Measurements from ENCODE around the gene FOXD3. TPM values are rescaled to one million over a fixed set of nuclear protein-coding genes. Genes with fewer than 3 reads are reported as not detected.

The FOXD3 gene
- total RNA-seq, 2 experiments from 2014 or later: not detected

DNA sequence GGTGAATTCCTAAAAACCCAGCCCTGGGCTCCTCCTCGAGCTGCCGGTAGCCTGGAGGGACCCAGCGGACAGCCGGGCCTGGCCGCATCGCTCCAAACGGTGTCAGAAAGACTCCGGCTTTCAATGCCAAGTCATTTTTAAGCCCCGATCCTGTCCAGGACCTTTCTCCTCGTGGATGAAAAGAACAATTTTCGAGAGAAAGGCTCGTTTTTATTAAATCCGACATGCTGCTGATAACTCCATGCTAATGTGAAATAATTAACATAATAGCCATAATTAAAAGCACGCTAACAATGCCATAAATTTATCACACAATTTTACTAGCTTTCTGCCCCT, 4.6 kb upstream of the FOXD3 start:
- no peak overlapping the region for H3K27ac Mint-ChIP-seq

DNA sequence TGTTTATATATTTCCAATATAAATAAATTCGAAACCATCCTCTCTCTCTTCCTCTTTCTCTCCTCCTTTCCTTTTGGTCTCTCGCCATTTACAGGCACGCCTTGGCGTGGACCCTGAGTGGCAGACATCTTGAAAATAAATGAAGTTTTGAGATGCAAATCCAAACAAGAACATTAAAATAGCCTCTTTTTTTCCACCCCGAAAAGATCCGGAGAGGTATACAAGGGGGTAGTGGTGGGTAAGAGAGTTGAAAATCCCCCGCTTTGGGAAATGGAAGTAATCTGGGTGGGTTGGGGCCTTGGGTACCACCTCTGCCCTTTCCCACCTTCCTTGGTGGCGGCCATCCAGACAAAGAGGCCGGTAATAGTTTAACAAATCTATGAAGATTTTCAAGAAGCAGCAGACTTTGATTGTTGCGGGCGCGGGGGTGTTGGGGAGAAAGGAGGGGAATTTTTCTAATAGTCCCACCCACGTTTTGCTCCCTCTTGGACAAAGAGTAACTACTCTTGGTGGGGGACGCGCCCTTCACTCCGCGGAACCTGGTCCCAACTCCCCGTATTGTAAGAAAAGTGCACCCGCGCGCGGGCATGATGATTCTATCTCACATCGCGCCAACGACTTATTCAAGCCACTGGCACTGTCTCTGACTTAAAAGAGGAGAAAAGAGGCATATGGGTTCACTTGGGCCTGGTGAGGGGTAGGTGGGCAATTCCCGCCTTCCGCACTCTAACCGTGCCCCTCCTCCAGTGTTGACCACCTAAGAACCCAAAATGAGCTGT, 4.0 kb upstream of the FOXD3 start:
- H3K27me3 Mint-ChIP-seq: peaks cover 84% of the 10 kb centered on the region
- peak overlapping the region; percentile 45 for H3K4me3 Mint-ChIP-seq
- no peak for DNase-seq
- H3K27ac Mint-ChIP-seq: no peak overlapping the region
- peaks cover 30% of the 10 kb centered on the region for H3K4me1 Mint-ChIP-seq
- peaks cover 16% of the 10 kb centered on the region for H3K36me3 Mint-ChIP-seq
- peaks cover 13% of the 10 kb centered on the region for H3K9me3 Mint-ChIP-seq

More for the DNA sequence above, 4.6 kb upstream of the FOXD3 start:
- H3K27me3 Mint-ChIP-seq: peaks cover 82% of the 10 kb centered on the region
- peaks cover 13% of the 10 kb centered on the region for H3K9me3 Mint-ChIP-seq
- H3K4me3 Mint-ChIP-seq: peak overlapping the region; percentile 69
- DNase-seq: no peak
- H3K4me1 Mint-ChIP-seq: peaks cover 30% of the 10 kb centered on the region
- H3K36me3 Mint-ChIP-seq: peaks cover 16% of the 10 kb centered on the region

GRCh38 chr1:63319046-63320021, 3.0 kb upstream of the FOXD3 start:
- Mint-ChIP-seq H3K36me3 (peaks cover 16% of the 10 kb centered on the region), H3K9me3 (peaks cover 13% of the 10 kb centered on the region), H3K4me3 (no peak overlapping the region), H3K27me3 (peaks cover 79% of the 10 kb centered on the region), H3K4me1 (peaks cover 32% of the 10 kb centered on the region), H3K27ac (peak overlapping the region; percentile 22)
- DNase-seq: no peak

DNA sequence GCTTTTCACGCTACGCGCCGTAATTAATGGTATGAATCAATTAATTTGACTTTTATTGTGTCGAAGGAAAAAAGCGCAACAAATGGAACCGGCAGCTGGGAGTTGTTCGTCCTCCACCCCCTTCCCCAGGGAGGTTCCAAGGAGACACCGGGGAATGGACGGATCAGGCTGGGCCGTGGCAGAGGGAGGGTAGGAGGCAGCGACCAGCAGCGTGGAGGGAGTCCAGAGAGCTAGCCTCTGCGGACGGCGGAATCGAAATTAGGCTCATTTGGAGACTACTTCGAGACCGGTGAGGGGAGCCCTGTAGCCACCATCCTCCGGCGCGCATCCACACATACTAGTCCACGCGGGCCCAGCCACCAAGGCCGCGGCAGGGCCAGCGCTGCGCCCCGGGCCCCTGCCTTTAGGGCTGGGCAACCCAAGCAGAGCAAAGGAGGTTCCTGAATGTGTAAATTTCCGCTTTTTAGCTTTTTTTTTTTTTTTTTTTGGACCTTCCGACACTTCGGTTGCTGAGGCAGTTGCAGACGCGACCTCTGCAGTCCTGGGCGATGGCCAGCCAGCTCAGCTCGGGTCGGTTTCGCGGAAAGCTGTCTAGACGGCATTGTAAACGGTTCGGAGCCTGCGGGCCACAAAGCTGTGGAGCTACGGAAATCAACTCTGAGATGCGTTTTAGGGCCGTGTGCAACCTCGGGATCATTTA, 2.2 kb upstream of the FOXD3 start:
- peaks cover 33% of the 10 kb centered on the region for H3K4me1 Mint-ChIP-seq
- peaks cover 16% of the 10 kb centered on the region for H3K36me3 Mint-ChIP-seq
- H3K27me3 Mint-ChIP-seq: peaks cover 79% of the 10 kb centered on the region
- H3K27ac Mint-ChIP-seq: peak overlapping the region; percentile 52
- H3K9me3 Mint-ChIP-seq: peaks cover 14% of the 10 kb centered on the region
- H3K4me3 Mint-ChIP-seq: peak overlapping the region; percentile 30
- no peak for DNase-seq

GRCh38 chr1:63321066-63321784, 1.1 kb upstream of the FOXD3 start:
- no peak overlapping the region for H3K27ac Mint-ChIP-seq
- peaks cover 35% of the 10 kb centered on the region for H3K4me1 Mint-ChIP-seq
- H3K9me3 Mint-ChIP-seq: peaks cover 14% of the 10 kb centered on the region
- DNase-seq: no peak
- peaks cover 79% of the 10 kb centered on the region for H3K27me3 Mint-ChIP-seq
- H3K36me3 Mint-ChIP-seq: peaks cover 16% of the 10 kb centered on the region
- H3K4me3 Mint-ChIP-seq: peak overlapping the region; percentile 54

DNA sequence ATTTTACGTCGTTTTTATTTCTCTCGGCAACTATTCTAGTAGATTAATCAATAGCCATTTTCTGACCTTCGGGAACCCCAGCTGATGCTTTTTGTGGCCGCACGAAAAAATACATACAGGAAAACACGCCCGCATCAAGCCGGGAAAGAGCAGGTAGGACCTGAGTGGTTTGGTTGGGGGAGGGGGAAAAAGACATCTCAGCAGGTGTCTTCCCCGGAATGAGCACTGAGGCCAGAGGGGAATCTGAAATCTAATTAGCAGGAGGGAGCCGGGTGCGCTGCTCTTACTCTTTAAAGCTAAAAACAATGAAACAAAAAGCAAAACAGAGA, 618 bp upstream of the FOXD3 start:
- no peak overlapping the region for H3K27ac Mint-ChIP-seq
- peaks cover 40% of the 10 kb centered on the region for H3K4me1 Mint-ChIP-seq
- peaks cover 14% of the 10 kb centered on the region for H3K9me3 Mint-ChIP-seq
- no peak for DNase-seq
- H3K27me3 Mint-ChIP-seq: peaks cover 80% of the 10 kb centered on the region
- H3K36me3 Mint-ChIP-seq: peaks cover 16% of the 10 kb centered on the region
- peak overlapping the region; percentile 54 for H3K4me3 Mint-ChIP-seq

DNA sequence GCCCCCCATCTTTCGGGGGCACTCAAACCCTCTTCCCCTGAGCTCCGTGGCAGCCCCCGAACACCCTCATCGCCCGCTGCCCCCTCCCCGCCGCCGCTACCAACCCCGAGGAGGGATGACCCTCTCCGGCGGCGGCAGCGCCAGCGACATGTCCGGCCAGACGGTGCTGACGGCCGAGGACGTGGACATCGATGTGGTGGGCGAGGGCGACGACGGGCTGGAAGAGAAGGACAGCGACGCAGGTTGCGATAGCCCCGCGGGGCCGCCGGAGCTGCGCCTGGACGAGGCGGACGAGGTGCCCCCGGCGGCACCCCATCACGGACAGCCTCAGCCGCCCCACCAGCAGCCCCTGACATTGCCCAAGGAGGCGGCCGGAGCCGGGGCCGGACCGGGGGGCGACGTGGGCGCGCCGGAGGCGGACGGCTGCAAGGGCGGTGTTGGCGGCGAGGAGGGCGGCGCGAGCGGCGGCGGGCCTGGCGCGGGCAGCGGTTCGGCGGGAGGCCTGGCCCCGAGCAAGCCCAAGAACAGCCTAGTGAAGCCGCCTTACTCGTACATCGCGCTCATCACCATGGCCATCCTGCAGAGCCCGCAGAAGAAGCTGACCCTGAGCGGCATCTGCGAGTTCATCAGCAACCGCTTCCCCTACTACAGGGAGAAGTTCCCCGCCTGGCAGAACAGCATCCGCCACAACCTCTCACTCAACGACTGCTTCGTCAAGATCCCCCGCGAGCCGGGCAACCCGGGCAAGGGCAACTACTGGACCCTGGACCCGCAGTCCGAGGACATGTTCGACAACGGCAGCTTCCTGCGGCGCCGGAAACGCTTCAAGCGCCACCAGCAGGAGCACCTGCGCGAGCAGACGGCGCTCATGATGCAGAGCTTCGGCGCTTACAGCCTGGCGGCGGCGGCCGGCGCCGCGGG, 837 bp downstream of the FOXD3 start:
- Mint-ChIP-seq H3K9me3 (peaks cover 13% of the 10 kb centered on the region), H3K4me1 (peaks cover 46% of the 10 kb centered on the region), H3K4me3 (peak overlapping the region; percentile 71), H3K27ac (no peak overlapping the region), H3K36me3 (peaks cover 20% of the 10 kb centered on the region), H3K27me3 (peaks cover 87% of the 10 kb centered on the region)
- no peak for DNase-seq

DNA sequence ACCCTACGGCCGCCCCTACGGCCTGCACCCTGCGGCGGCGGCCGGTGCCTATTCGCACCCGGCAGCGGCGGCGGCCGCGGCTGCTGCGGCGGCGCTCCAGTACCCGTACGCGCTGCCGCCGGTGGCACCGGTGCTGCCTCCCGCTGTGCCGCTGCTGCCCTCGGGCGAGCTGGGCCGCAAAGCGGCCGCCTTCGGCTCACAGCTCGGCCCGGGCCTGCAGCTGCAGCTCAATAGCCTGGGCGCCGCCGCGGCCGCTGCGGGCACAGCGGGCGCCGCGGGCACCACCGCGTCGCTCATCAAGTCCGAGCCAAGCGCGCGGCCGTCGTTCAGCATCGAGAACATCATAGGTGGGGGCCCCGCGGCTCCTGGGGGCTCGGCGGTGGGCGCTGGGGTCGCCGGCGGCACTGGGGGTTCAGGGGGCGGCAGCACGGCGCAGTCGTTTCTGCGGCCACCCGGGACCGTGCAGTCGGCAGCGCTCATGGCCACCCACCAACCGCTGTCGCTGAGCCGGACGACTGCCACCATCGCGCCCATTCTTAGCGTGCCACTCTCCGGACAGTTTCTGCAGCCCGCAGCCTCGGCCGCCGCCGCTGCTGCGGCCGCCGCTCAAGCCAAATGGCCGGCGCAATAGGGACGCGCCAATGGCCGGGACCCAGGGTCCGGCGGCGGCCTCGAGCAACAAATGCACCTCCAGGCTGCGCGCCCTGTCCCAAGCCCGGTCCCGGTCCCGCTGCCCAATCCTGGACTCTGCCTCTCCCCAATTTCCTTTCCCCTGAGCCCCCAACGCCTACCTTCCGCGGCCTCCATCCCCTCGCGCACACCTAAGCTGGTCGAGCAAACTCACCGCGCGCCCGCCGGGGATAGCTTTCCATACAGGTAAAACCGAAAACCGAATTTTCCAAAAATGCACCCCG, 1.8 kb downstream of the FOXD3 start:
- Mint-ChIP-seq H3K4me1 (peaks cover 39% of the 10 kb centered on the region), H3K4me3 (peak overlapping the region; percentile 55), H3K27ac (peak overlapping the region; percentile 79)

GRCh38 chr1:63324779-63325119, 2.4 kb downstream of the FOXD3 start:
- peaks cover 17% of the 10 kb centered on the region for H3K36me3 Mint-ChIP-seq
- peaks cover 87% of the 10 kb centered on the region for H3K27me3 Mint-ChIP-seq
- peaks cover 41% of the 10 kb centered on the region for H3K4me1 Mint-ChIP-seq
- H3K27ac Mint-ChIP-seq: peak overlapping the region; percentile 79
- no peak overlapping the region for H3K4me3 Mint-ChIP-seq
- no peak for DNase-seq
- H3K9me3 Mint-ChIP-seq: peaks cover 3% of the 10 kb centered on the region

More for the DNA sequence above, 1.8 kb downstream of the FOXD3 start:
- Mint-ChIP-seq H3K27me3 (peaks cover 87% of the 10 kb centered on the region), H3K9me3 (peaks cover 6% of the 10 kb centered on the region), H3K36me3 (peaks cover 17% of the 10 kb centered on the region)
- no peak for DNase-seq

DNA sequence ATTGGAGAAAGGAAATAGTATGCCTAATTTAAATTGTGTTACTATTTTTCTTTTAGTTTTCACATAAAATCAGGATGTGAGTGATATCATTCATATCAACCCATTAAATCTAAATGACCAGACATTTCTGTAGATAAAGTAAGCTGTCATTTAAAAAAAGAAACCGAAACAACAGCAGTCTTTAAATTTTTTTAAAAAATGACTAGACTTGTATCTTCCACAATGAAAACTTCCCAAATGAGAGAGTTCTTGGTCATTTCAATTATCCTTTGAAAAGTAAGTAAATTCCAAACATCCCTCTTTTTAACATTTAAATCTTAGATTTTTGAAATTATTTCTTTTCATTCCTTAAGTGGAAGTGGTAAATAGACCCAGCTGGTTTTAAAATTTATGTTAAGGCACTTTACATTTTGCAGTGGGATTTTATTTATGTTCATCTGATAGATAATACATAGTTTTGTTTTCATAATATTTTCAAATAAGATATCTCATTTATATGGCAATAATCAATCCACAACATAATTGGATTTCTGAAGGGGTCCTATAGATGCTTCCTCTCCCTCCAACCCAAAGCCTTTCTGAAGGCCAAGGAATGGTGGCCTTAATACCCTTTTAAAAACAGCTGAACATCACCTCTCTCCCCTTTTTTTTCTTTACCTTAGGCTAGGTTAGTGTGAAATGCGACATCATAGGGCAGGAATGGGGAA, 3.1 kb downstream of the FOXD3 start:
- Mint-ChIP-seq H3K36me3 (peaks cover 17% of the 10 kb centered on the region), H3K4me3 (no peak overlapping the region), H3K9me3 (peaks cover 3% of the 10 kb centered on the region), H3K27me3 (peaks cover 84% of the 10 kb centered on the region), H3K4me1 (peaks cover 36% of the 10 kb centered on the region), H3K27ac (no peak overlapping the region)
- no peak for DNase-seq

GRCh38 chr1:63326106-63326472, 3.7 kb downstream of the FOXD3 start:
- peaks cover 17% of the 10 kb centered on the region for H3K36me3 Mint-ChIP-seq
- H3K9me3 Mint-ChIP-seq: peaks cover 5% of the 10 kb centered on the region
- H3K4me3 Mint-ChIP-seq: no peak overlapping the region
- H3K4me1 Mint-ChIP-seq: peaks cover 35% of the 10 kb centered on the region
- H3K27ac Mint-ChIP-seq: no peak overlapping the region
- H3K27me3 Mint-ChIP-seq: peaks cover 84% of the 10 kb centered on the region
- DNase-seq: no peak

DNA sequence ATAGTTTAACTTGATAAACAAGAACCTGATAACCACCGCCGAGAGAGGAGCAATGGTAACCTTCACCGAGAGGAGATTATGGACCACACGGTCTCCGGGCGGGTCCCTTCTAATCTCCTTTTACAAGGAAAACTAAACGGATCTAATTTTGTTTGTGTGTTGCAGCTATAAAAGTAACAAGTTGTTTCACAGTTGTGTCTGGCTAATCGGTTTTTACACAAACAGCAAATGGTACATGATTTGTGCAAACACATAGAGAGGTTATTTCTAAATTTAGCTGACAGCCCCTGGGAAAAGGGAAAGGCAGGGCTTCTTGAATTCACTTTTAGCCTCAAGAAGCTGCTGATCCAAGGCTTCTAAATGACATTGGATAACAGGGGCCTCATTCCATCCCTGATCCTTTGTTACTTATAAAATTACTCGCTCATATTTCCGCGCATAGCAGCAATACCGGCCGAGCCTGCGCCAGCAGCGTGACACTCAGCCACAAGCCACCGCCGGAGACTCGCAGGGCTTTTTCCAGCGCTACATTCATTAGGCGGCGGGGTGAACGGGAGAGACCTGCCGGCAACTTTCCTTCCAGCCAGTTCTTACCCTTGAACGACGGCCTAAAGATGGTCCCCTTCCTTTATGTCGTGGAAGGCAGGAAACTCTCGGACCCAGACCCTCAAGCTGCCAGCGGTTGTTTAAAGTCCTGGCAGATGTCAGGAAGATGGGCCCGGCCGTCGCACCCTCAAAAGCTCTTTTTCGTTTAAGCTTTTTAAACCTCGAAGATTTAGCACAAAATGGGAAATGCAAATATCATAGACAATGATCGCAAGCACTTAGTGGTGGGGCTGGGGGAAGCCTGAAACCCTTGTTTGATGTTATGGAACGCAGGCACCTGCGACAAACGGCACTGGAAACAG, 4.4 kb downstream of the FOXD3 start:
- H3K4me1 Mint-ChIP-seq: peaks cover 29% of the 10 kb centered on the region
- peaks cover 11% of the 10 kb centered on the region for H3K36me3 Mint-ChIP-seq
- H3K9me3 Mint-ChIP-seq: peaks cover 5% of the 10 kb centered on the region
- H3K27me3 Mint-ChIP-seq: peaks cover 83% of the 10 kb centered on the region
- H3K4me3 Mint-ChIP-seq: no peak overlapping the region
- H3K27ac Mint-ChIP-seq: no peak overlapping the region
- no peak for DNase-seq

All from activated naive CD8-positive, alpha-beta T cell treated with anti-CD3 and anti-CD28 coated beads for 36 hours (primary cell).